HG03097 (cell line): Measurements from ENCODE around the gene INTS6L.
"Not testable (repeated sequence)": the region's sequence is repeated elsewhere in the genome, so short reads cannot be mapped to it uniquely, and the experiment has no call there.

Experiments
- ATAC-seq: cut with Tn5 transposase; IDR thresholded peaks from one replicate; pipeline ENCODE4 v1.9.1; 2021; ENCODE audit not compliant: unreplicated experiment, low FRiP score

The INTS6L gene

DNA sequence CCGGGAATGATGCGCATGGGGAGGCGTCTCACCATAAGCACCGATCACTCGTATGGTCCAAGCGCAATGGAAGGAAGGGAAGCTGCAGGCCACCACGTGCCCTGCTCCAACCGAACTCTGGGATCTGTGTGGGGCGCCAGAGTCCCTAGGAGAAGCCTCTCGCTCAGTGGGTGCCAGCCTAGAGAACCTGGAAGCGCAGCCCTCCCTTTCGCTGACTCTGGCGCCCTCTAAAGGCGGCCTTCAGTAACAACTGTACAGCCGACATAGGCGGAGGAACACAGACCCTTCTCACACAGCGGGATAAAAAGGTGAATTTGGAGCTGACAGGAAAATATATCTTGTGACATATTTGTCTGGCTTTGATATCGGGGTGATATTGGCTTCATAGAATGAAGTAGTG, 76.0 kb downstream of the INTS6L start:
- ATAC-seq, result no peak

DNA sequence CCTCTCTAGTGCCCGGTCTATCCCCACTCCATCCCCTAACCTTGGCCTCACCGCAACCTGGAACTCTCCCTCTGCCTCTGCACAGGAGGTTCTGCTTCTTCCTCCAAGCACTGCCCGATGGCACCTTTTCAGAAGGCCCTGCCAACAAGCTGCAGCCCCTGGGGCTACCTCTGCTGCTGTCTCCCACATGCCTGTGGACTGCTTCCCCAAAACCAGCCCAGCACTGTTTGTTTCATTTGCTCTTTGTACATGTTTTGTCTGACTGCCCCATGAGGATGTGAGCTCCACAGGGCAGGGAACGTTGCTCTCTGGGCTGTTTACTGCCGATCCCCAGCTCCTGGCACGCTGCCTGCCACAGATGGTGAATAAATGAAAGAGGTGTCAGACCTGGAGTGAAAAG, 85.4 kb downstream of the INTS6L start:
- ATAC-seq, result no peak

DNA sequence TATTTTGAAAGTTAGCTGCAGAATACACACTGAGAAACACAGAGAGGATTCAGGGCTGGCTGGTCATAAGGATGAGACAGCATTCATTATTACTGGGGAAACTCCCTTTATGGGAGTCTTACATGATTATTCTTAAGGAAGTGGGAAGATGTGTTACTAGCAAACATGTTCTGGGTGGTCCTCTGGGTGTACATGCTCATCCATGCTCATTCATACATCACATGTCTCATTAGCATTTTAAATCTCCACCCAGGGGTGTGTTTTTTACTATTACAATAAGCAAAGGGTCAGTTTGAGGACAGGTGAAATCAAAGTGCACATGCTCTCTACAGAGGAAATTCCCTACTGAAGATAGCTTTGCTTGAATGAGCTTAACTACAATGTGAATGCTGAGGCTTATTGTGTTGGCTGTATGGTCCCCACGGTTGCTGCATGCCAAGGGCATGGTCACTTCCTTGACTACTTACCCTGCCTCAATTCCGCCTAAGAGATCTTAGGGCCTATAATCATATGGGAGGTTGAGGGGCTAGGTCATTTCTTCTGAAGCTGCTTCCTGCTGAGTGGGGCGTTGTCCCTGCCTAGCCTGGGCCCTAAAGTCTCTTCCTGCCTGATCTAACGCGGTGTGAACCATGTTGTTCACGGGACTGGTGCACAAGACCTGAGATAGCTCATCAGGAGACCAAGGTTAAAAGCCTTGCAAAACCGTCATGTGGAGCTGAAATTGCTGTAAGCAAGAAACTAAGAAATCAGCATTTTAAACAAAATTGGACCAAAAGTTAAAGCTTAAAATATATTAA, 104.1 kb downstream of the INTS6L start:
- not testable (repeated sequence) for ATAC-seq

DNA sequence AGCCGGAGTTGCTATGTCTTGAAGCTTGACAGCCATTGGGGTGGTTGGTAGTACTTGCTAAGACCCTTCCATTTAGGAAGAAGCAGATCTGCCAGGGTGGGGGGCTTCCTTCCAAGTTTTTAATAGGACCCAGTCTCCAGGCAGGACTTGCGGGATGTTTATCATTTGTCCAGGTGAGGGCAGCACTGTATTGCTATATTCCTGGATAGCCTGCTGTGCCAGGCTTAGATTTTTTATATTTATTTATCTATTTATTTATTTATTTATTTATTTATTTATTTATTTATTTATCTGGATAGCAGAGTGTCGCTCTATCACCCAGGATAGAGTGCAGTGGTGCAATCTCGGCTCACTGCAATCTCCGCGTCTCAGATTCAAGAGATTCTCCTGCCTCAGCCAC, 105.5 kb downstream of the INTS6L start:
- no peak for ATAC-seq

DNA sequence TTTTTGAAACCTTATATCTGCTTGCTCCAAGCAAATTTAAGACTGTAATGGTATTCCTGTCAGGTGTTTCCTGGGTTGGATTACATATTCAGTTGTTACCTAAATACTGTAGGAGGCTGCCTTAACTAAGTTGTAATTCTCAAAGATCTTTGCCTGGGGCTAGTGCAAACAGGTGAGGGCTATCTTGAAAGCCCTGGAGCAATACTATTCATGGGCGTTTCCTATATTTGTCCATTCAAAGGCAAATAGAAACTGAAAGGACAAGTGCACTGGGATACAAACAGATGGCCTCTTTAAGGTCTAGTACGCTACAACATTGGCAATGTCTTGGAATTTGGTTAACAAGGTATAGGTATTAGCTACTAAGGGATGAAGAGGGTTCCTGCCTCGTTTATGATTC, 108.9 kb downstream of the INTS6L start:
- ATAC-seq, result no peak
